Measurements from ENCODE around the gene FRYL.
"Not testable (repeated sequence)": the region's sequence is repeated elsewhere in the genome, so short reads cannot be mapped to it uniquely, and the experiment has no call there.

The FRYL gene

GRCh38 chr4:48653217-48654014 is 126.7 kb downstream of the FRYL start:
- DNase-seq, result peak; percentile 68

GRCh38 chr4:48651914-48652313 is 128.2 kb downstream of the FRYL start:
- DNase-seq, result no peak

- no peak for DNase-seq
Observed at GRCh38 chr4:48649505-48649904, 130.6 kb downstream of the FRYL start.

DNA sequence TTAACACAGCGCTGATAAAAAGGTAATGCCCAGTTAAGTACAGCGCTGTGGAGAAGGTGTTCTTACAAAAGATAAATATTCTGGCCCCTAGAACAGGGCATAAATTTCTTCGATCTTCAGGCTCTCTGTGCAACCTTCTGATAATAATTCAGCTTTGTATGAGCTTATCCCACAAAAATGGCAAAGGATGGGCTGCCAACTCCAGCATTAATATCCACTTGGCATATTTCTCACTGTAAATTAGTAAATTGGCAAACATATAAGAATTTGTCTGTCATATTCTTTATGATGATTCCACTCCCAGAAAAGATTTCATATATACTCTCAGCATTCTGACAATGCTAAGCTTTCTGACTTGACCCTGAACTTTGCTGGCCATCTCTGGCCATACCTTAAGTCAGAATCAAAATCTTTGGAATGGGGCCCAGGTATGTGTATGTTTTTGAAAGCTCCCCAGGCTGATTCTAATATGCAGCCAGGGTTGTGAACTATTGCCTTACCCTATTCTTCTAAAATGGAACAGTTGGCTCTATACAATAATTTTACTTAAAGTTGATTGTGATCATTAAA is 134.8 kb downstream of the FRYL start:
- DNase-seq, result no peak

GRCh38 chr4:48642421-48643374 is 137.4 kb downstream of the FRYL start:
- no peak for DNase-seq

DNA sequence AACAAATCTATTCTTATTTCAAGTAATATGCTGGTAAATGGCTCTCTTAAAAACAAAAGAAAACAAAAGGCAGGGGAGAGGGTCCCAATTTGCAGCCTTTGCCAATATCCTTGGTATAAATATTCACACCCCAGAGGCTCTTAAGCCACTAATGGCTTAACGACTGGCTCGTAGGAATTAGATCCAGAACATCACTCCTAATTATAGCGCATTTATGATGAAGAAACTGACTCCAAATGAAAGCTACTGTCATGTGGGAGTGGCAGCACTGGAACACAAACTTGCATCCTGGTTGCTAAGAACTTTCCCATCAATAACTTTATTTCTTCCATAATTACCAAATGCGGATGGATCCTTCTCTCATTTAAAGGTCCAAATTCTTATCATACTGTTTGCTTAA is 138.7 kb downstream of the FRYL start:
- no peak for DNase-seq

GRCh38 chr4:48640699-48641098 is 139.4 kb downstream of the FRYL start:
- no peak for DNase-seq

- no peak for DNase-seq
Observed at GRCh38 chr4:48640225-48640624, 139.9 kb downstream of the FRYL start.

GRCh38 chr4:48639807-48640206 is 140.3 kb downstream of the FRYL start:
- DNase-seq, result no peak

DNA sequence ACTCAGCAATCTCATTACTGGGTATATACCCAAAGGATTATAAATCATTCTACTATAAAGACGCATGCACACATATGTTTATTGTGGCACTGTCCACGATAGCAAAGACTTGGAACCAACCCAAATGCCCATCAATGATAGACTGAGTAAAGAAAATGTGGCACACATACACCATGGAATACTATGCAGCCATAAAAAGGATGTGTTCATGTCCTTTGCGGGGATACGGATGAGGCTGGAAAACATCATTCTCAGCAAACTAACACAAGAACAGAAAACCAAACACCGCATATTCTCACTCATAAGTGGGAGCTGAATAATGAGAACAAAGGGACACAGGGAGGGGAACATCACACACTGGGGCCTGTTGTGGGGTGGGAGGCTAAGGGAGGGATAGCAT is 141.5 kb downstream of the FRYL start:
- DNase-seq, result not testable (repeated sequence)

DNA sequence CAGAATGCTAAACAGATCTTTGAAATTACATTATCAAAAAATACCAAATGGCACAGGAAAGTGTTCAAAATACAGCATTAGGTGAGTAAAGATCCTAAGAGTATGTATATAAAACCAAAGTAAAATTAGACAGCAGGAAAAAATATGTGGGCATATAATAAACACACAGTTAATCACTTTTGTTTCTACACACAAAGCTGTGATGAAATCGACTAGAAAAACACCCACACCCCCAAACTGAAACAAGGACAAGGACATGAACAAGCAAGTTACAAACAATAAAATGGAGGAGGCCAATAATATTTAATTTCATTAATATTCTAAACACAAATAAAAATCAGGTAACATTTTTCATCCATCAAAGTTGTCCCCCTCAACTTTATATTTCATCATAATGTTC is 143.2 kb downstream of the FRYL start:
- no peak for DNase-seq

GRCh38 chr4:48635980-48636379 is 144.1 kb downstream of the FRYL start:
- DNase-seq, result no peak

DNA sequence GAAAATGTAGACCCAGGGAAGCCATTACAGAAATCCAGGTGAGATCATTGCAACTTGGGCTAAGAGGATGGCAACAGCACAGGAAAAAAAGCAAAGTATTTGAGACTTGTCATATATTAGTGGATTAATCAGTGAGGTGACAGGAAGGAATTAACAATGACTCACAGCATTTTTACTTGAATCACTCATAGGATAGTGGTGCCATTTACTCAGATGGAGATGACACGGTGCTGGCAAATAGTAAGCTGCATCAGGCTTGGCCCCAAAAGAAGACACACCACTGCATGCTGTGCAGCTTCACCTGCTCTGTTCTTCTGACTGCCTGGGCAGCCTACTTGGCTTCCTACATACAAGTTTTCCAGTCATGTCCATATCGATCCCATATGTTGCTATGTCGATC is 144.8 kb downstream of the FRYL start:
- peak; percentile 34 for DNase-seq

DNA sequence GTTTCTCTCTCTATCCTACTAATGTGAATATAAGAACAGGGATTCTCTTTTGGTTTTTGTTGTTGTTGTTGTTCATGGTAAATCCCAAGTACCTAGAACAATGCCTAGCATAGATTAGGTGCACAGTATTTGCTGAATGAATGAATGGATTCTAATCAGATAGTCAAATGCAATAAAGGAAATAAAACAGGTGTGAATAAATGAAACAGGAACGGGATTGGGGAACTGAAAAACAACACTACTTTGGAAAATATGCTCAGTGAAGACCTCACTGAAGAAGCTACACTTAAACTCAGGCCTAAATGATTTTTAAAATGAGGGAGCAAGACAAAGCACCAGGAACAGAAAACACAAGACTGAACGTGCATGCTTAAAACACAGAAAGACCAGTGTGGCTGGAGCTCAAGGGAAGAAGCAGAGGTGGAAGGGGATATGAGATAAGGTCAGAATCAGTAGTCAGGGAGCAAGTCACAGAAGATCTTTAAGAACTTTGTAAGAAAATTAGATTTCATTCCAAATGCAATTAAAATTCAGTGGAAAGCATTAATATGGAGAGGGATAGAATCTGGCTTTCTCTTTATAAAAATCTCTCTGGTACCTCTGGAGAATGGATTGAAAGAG is 145.3 kb downstream of the FRYL start:
- no peak for DNase-seq

GRCh38 chr4:48633657-48634056 is 146.4 kb downstream of the FRYL start:
- no peak for DNase-seq

- DNase-seq, result no peak
Observed at GRCh38 chr4:48629458-48629857, 150.6 kb downstream of the FRYL start.

- DNase-seq, result no peak
Observed at GRCh38 chr4:48623182-48623780, 156.8 kb downstream of the FRYL start.

DNA sequence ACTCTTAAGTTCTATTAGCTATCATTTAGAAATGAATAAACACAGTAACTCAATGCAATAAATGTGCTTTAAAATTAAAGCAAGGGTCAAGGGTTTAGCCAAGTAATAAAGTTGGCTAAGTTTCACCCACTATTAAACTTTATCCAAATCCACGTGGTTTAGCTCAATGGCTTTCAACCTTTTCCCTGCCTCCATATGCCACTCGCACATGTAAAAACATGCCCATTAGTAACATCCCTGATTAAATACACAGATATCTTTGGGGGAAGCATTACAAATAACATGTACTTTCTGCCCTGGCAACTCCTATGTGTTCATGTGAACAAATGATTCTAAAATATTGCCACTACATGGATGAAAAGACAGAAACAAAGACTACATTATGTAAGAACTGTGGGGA is 159.2 kb downstream of the FRYL start:
- no peak for DNase-seq

DNA sequence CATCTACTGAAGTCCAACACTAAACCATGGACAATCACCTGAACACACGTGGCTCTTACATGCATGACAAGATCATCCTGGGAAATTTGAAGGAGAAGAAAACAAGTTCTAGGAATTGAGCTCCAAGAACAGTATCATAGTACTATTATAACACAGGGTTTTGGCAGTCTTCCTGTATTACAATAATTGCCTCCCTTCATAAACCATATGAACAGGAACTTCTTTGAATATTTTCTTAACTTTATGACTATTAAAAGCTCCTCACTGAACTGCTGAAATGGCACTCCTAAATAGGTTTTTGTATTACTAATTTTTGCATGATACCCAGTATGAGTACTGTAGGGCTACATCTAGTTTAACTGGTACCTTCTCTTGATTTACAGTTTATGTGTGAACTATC is 160.0 kb downstream of the FRYL start:
- no peak for DNase-seq

- no peak for DNase-seq
Observed at GRCh38 chr4:48604527-48604926, 175.6 kb downstream of the FRYL start.

DNA sequence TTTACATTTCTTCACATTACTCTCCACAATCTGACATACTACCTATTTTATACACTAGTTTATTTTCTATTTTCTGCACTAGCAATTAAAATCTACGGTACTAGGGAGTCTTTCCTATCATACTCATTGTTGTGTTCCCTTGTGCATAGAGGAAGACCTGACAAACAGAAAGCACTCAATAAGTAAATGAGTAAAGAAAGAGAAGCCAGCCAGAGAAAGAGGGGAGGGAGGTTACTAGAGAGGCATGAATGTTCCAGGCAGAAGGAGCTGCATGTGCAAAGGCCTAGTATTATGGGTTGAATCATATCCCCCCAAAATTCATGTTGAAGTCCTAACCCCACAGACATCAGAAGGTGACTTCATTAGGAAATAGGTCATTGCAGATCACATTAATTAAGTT is 176.0 kb downstream of the FRYL start:
- no peak for DNase-seq

DNA sequence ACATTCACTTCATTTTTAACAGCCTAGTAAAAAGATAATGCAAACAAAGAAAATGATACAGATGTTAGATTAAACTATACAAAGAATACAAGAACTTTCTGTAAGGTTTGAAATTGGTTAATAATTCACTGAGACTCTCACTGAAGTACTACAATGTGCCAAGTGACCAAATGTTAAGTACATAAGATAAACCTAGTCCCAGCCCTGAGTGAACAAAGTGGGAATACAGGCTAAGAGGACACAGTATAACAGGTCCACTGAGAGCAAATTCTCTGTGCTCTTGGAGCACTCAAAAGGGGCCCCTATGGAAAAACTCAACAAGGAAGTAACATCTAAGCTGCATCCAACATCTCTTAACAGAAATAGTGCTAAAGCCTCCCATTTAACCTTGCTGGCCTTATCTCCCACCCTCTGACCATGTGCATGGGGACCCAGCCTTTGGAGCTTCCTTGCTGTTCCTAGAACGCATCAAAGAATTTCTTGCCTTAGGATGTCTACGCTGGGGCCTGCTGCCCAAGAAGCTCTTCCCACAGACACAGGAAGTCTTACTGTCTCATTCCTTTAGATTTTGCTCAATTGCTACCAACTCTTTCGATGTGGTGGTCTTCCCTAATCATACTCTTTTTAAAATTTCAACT is 176.6 kb downstream of the FRYL start:
- no peak for DNase-seq

All from activated CD4-positive, alpha-beta T cell treated with anti-CD3 and anti-CD28 coated beads, Interleukin-2, Interleukin-6, amounts not matched to agents 100 ng/mL and 50 ng/mL, durations not matched to agents 16 hours and 8 hours (primary cell).